ENCODE data around the gene DMGDH.

- TF ChIP-seq CSDC2 (CRISPR knock-in tag; IDR thresholded peaks at IDR 0.05) (no peak), OSR1 (CRISPR knock-in tag; IDR thresholded peaks at IDR 0.05) (no peak), ISL1 (CRISPR knock-in tag; IDR thresholded peaks at IDR 0.05) (no peak)
These were observed 84.9 kb downstream of the DMGDH start for GRCh38 chr5:78984439-78985115.

Measured in SK-N-SH treated with all-trans-retinoic acid at 6 μM for 48 hours (cell line).